ENCODE results near the gene RBM4.
"Not testable (repeated sequence)": the region's sequence is repeated elsewhere in the genome, so short reads cannot be mapped to it uniquely, and the experiment has no call there.

RBM4 gene, protein sequence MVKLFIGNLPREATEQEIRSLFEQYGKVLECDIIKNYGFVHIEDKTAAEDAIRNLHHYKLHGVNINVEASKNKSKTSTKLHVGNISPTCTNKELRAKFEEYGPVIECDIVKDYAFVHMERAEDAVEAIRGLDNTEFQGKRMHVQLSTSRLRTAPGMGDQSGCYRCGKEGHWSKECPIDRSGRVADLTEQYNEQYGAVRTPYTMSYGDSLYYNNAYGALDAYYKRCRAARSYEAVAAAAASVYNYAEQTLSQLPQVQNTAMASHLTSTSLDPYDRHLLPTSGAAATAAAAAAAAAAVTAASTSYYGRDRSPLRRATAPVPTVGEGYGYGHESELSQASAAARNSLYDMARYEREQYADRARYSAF

DNA sequence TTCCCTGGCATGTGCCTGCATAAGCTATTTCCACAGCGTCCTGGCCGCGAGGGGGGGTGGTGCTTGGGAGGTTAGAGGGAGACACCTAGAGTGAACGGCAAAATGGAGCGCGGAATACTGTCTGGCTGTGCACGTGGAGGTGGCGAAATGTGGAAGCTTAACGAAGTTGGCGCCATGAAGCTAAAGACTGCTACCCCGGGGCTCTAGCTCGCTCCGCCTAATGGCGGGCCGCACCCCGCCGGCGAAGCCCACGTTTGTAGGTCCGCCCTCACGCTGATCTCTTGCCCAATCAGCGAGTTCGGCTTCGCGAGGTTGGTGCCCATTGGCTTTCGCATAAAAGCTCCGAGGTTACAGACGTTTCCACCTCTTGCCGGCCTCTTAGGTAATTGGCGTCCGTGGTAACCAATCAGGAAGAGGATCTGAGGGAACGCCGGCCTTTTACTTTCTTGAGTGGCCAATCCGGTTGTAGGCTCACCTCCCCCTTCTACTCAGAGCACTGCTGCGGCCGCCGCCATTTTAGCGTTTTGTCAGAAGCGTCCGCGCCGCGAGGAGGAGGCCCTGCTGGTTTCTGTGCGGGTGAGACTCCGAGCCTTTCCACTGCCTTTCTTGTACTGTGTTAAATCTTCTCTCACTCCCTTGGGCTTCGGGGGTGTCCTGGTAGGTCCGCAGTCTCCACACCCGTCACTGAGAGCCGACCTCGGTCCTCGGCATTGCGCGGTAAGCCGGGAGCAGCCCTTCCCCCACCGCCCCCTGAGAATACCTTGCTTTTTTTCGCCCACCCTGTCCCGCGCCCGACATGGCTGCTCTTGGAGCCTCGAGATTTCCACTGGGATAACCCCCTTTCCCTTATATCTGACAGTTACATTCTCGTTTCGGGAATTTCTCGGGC lies at the start of gene RBM4:
Gene RBM4, plus strand, starts transcription at position 527 of the 889 bp plus-strand sequence. CDS start 1,009 bp downstream, outside the sequence.
- DNase-seq (ENCODE audit: low read depth in 2 of 2): peak; percentile 100

DNA sequence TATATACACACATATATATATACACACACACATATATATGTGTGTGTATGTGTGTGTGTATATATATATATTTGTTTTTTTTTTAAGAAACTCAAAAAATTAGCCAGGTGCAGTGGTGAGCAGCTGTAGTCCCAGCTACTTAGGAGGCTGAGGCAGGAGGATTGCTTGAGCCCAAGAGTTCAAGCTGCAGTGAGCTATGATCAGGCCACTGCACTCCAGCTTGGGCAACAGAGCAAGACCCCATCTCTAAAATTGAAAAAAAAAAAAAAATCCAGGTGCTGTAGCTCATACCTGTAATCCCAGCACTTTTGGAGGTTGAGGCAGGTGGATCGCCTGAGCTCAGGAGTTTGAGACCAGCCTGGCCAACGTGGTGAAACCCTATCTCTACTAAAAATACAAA lies 49.2 kb upstream of the RBM4 start:
- not testable (repeated sequence) for DNase-seq (ENCODE audit: low read depth in 2 of 2)

DNA sequence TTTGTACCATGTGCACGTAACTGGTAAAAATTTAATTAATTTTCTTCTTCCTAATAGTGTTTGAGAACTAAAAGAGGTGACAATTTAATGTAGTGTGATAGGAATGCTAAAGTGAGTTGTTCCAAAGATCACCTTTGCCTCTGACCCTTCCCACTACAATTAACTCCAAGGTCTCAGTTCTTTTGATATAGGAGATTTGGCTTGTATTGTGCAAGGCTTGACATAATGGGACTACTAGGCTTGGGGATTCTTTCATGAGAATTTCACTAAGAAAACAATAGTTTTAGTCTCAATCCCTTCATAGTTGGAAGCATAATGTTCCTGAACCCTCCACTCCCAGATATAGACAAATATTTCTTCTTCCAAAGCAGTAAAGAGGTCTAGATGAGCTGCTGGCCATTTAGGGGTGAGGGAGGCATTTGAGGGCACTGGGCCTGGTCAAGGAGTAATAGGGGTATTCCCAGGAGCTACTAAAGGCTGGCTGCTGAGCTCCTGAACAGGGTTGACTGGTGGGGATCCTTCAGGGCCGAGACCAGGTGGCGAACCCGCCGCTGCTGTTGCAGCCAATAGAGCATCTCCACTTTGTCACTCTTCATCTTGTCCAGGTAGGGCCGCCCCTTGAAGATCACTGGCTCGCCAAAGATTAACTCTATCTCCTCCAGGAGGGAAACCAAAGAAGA lies 48.4 kb upstream of the RBM4 start:
- DNase-seq (ENCODE audit: low read depth in 2 of 2): no peak

DNA sequence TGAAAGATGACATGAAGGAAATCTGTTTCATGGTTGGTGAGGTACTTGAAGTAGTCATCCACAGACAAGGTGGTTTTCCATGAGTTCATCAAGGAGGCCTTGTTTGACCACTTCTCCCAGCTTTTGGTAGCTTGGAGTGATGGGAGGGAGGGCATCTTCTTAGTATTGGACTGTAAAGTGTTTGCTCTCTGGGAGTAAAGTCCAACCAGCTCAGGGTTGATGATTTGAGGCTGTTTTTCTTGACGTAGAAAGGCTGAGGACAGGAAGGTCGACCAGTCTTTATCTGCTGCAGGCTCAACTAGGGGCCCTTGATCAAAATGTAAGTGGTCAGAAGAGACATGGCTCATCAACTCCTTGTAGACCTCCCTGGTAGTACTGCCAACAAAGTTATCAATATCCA lies 47.3 kb upstream of the RBM4 start:
- no peak for DNase-seq (ENCODE audit: low read depth in 2 of 2)

DNA sequence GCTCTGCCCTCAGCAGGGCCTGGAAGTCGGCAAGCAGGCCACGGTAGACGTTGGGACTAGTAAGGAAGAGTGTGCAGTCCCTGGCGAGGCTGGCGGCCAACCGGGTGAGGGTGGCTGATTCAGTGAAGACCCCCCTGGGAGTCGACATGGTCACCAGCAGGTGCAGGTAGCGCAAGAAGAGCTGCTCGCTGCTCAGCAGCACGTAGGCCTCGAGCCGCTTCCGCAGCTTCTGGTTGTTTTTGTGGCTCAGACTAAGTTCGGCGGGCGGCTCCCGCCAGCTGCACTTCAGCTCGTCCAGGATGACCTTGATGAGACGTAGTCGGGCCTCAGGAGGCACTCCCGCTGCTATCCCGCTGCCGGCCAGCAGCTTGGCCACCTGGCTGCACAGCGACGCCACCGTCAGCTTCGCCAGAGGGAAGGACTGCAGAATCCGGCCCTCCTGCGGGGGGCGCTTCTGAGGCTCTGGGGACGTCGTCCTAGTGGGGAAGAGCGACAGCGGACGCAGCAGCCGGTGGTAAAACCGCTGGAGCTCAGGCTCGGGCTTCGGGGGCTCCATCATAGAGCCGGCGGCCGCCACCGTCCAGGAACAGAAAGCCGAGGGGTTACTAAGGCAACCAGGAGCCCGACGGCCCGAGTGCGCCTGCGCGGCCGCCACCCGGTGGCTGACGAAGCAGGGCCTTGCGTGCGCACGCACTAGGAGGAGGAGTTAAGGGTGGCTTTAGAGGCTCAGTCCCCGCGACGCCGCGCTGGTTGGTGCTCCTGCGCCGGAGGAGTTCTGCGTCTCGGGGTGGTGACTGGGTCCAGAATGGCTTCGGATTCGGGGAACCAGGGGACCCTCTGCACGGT lies 45.8 kb upstream of the RBM4 start, which contains the start of the genes CCDC87 and CCS:
Gene CCDC87, minus strand, starts transcription at position 607 of the 846 bp plus-strand sequence. Its CDS starts 48 bp downstream, at position 559.
Gene CCS, plus strand, starts transcription at position 729 of the 846 bp plus-strand sequence. Its CDS starts 77 bp downstream, at position 806.
- DNase-seq (ENCODE audit: low read depth in 2 of 2): peak; percentile 79 to 82

DNA sequence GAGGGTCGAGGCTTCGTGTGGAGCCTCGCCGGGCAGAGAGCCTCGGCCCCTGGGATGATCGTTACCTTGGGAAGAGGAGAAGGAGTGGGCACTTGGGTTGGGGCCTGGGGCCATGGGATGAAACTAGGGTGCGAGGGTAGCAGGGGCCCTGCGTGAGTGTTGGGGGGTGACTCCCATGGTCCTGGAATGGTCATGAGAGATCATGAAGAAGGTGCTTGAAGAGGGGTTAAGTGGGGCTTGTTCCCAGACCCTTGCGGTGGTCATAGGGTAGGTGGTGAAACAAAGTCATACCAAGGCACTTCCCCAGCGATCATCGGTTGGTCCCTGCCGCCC lies 45.2 kb upstream of the RBM4 start:
- no peak for DNase-seq (ENCODE audit: low read depth in 2 of 2)

DNA sequence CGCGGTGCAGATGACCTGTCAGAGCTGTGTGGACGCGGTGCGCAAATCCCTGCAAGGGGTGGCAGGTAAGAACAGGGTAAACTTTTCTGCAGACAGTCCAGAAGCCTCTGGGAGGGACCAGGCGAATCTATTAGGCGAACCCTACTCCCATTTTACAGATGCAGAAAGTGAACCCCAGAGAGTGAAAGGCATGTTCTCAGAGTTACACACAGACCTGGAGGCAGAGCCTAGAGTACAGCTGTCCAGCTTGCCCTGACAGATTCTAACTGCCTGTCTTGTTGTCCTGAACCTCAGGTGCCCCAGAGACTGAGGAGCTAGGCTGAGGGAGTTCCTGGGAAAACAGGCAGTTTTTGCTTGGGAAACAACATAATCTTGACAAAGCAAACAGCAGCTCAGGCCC lies 44.9 kb upstream of the RBM4 start:
- no peak for DNase-seq (ENCODE audit: low read depth in 2 of 2)

DNA sequence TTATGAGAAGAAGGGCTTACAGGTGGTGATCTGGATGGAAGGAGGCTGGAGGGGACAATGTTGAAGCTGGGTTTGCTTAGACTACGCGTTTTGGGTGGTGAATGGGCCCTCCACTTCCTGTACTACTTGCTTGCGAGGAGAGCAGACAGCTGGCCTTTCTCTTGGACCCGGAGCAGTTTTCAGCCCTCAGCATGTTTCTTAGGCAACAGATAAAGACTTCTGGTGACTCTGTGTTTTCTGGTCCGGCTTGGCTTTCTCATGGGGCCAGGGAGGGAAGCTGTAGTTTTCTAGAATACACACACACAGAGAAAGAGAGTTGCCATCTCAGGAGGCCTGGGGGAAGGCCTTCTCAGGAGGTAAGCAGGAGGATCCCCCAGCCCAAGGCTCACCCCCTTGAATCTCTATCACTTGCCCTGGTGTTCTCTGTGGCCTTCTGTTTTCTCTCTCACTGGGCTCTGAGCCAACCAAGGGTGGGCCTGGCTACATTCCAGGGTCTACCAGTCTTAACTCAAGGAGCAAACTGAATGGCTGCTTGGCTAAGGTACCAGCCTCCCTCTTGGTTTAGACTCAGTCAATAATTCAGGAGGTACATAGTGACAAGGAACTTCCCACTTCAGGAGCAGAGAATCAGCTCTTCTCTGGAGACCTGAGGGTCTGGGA lies 43.1 kb upstream of the RBM4 start:
- no peak for DNase-seq (ENCODE audit: low read depth in 2 of 2)

DNA sequence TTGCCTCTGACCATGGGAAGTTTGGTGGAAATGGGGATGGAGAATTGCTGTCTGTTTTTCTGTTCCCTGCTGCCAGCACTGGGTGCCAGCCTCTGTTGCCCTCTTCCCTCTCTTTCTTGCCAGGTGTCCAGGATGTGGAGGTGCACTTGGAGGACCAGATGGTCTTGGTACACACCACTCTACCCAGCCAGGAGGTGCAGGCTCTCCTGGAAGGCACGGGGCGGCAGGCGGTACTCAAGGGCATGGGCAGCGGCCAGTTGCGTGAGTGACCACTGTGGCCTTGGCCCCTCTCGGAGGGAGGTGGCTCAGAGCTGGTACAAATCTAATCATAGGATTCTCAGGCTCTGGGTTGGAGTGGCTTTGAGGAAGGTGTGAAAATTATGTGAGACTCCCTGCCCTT lies 39.5 kb upstream of the RBM4 start:
- no peak for DNase-seq (ENCODE audit: low read depth in 2 of 2)

DNA sequence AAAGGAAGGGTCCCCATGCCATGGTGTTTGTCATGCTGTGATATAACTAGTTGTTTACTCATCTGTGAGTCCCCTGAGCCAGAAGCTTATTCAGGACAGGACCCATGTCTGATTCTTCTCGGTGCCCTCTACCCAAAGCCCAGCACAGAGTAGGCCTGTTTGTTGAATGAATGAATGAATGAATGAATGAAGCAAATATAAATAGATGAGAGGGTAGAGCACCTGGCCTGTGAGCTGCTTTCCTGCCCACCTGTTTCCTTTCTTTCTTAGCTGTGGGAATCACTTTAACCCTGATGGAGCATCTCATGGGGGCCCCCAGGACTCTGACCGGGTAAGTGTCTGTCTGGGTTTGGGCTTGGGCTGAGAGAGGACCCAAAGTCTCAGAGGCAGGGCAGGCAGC lies 38.3 kb upstream of the RBM4 start:
- DNase-seq (ENCODE audit: low read depth in 2 of 2): no peak

DNA sequence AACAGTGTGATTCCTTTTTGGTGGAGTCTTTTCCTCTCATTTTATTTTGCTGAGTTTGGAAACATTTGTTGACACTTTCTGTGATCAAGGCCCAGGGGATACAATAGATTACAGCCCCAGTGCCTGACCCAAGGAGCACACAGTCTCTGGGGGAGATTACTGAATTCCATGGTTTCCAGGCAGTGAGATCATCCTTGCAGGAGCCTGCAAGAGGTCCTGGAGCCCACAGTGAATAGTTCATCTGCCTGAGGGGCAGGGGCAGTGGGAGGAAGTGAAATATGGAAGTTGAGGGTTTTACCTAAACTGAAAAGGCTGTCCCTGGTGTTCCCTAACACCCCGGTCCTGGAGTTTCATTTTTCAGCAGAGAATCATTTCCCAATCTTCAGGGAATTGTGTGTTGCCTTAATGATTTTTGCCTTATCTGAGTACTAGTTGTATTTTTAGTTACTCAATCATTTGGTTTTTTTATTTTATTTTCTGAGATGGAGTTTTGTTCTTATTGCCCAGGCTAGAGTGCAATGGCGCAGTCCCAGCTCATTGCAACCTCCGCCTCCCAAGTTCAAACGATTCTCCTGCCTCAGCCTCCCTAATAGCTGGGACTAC lies 37.8 kb upstream of the RBM4 start:
- DNase-seq (ENCODE audit: low read depth in 2 of 2): no peak

DNA sequence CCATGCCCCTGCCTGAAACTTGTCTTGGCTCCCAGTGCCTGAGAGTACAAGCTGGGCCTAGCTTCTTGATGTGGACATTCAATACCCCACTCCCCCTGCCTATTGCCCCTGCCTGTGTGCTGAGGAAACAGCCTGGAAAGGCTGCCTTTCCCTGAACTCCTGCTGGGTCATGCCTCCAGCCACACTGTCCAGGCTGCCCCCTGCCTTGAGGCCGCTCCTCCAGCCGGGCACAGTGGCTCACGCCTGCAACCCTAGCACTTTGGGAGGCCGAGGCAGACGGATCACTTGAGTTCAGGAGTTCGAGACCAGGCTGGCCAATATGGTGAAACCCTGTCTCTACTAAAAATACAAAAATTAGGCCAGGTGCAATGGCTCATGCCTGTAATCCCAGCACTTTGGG lies 35.4 kb upstream of the RBM4 start:
- DNase-seq (ENCODE audit: low read depth in 2 of 2): no peak

DNA sequence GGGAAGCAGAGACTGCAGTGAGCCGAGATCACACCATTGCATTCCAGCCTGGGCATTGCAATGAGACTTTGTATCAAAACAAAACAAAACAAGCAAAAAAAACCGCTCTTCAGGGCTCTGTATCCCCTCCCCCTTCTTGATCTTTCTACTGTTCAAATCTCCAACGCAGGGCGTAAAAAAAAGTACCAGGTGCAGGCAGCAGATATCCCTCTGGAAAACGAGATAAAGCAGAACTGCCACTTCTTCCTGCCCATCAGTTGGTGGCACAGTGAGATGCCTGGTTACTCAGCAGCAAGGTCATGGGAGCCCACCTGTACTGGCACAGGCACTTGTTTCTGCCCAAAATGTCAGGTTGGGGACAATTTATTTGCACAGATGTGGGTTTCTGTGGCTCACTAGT lies 34.3 kb upstream of the RBM4 start:
- DNase-seq (ENCODE audit: low read depth in 2 of 2): no peak

DNA sequence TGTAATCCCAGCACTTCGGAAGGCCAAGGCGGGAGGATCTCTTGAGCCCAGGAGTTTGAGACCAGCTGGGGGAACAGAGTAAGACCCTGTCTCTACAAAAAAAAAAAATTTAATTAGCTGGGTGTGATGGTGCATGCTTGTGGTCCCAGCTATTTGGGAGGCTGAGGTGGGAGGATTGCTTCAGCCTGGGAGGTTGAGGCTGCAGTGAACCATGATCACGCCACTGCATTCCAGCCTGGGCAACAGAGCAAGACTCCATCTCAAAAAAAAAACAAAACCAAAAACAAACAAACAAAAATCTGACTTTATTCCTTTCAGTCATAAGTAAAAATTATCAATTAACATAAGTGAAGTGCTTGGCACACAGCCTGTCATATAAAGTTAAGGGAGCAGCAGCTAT lies 31.9 kb upstream of the RBM4 start:
- DNase-seq (ENCODE audit: low read depth in 2 of 2): not testable (repeated sequence)

DNA sequence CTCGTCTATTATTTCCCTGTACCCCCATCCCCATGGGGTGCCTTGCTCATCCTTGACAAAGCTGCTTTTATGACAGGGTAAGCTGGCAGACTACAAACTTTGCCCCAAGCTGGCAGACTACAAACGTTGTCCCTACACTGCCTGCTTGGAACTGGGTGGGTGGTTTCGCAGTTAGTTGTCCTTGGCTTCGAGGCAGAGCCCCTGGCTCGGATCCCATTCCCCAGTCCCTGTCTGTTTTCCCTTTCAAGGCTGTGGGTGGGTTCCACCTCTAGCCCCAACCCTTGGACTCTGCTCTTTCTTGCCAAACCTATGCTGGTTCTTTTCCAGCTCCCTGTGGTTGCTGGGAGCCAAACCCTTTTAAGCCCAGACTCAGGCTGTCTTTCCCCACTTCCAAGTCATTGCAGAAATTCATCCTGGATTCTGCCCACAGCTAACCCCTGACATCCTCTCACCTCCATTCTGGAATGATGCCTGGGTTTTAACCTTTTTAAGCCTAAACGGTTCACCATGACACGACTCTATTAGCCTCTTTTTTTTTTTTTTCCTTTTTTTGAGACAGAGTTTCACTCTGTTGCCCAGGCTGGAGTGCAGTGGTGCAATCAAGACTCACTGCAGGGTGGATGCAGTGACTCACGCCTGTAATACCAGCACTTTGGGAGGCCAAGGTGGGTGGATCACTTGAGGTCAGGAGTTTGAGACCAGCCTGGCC lies 31.2 kb upstream of the RBM4 start:
- DNase-seq (ENCODE audit: low read depth in 2 of 2): peak; percentile 24 to 28

DNA sequence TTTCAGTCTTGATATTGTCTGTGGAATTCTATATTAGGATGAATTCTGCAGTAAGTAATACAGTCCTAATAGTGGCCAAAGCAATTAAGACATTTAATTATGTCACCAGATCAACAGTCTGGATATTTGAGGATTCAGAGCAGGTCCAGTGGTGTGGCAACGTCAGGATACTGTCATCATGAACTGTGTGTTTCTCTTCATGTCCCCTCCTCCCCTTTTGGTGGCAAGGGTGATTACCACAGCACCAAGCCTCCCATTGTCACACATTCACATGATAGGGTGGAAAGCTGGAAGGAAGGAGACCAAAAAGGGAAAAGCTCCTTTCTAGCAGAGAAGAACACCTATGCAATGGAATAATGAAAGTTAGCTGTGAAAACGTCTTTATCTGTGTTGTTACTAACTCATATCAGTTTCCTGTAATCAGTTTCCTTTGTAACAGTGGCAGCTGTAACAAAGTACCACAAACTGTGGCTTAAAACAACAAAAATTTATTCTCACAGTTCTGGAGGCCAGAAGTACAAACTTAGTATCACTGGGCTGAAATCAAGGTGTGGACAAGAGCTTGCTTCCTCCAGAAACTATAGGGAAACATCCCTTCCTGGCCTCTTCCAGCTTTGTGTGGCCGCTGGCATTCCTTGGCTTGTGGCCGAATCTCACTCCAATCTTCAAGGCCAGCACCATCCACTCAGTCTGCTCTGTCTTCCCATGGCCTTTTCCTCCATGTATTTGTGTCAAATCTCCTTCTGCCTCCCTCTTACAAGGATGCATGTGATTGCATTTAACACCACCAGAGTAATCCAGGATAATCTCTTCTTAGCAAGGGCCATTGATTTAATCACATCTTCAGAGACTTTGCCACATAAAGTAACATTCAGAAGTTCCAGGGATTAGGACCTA lies 28.5 kb upstream of the RBM4 start:
- no peak for DNase-seq (ENCODE audit: low read depth in 2 of 2)

DNA sequence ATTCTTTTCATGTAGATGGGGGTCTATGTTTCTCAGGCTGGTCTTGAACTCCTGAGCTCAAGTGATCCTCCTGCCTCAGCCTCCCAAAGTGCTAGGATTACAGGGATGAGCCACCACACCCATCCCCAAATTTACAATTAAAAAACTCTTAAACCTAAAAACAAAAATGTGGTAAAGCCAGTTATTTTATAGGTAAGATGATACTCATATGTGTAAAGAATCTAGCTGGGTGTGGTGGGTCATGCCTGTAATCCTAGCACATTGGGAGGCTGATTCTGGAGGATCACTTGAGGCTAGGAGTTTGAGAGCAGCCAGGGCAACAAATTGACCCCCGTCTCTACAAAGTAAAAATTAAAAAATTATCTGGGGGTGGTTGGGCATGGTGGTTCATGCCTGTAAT lies 26.0 kb upstream of the RBM4 start:
- no peak for DNase-seq (ENCODE audit: low read depth in 2 of 2)

DNA sequence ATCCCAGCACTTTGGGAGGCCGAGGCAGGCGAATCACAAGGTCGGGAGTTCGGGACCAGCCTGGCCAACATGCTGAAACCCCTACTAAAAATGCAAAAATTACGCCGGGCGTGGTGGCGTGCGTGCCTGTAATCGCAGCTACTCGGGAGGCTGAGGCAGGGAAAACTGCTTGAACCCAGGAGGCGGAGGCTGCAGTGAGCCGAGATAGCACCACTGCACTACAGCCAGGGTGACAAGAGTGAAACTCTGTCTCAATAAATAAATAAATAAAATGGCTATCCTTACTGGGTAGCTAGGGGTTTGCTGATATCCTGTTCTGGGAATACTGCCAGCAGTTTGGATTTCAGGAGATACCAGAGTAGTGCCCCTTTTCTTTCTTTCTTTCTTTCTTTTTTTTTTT lies 24.4 kb upstream of the RBM4 start:
- DNase-seq (ENCODE audit: low read depth in 2 of 2): no peak
